Measurements from ENCODE around the gene KDM4B.
"Not testable (repeated sequence)": the region's sequence is repeated elsewhere in the genome, so short reads cannot be mapped to it uniquely, and the experiment has no call there.

Gene KDM4B

GRCh38 chr19:4971816-4972495 lies 3.0 kb downstream of the KDM4B start:
- WGBS (ENCODE audit: insufficient coverage): 96% methylated on average over 13 of the region's 19 CpGs
- H3K27me3 ChIP-seq (replicated peaks in 2 of 5; ENCODE audit: control insufficient read depth in 4 of 5, insufficient read depth in 5 of 5, low read length in 4 of 5): no peaks in the 10 kb centered on the region
- ChIA-PET POLR2A (interaction anchor here (0.6 to 0.8 kb wide), 2 partner anchors 12 to 140 kb away, joined by 3 to 5 read pairs; no protein-coding TSS in a partner anchor), CTCF (interaction anchor here (0.5 to 2.0 kb wide), 7 partner anchors 9 to 163 kb away, joined by 3 to 8 read pairs (median 3); no protein-coding TSS in a partner anchor)
- H3K36me3 ChIP-seq (ENCODE audit: control insufficient read depth in 4 of 4, insufficient read depth in 4 of 4, low read length in 3 of 4): peaks cover 0 to 1% (median under 1%) of the 10 kb centered on the region in 4 experiments
- no peak overlapping the region for H3K4me3 ChIP-seq (ENCODE audit: control insufficient read depth in 1 of 7, extremely low read depth in 1 of 7, insufficient read depth in 4 of 7, low read depth in 2 of 7, low read length in 6 of 7)
- no peak for DNase-seq
- no peak overlapping the region for H3K27ac ChIP-seq (ENCODE audit: insufficient read depth in 1 of 2, low read depth in 1 of 2, low read length in 2 of 2, poor library complexity in 1 of 2, severe bottlenecking in 2 of 2)
- no peaks in the 10 kb centered on the region for H3K9me3 ChIP-seq (ENCODE audit: control extremely low read depth in 1 of 5, control insufficient read depth in 4 of 5, insufficient read depth in 2 of 5, low read depth in 1 of 5, low read length in 4 of 5)
- peaks cover 5 to 53% (median 42%) of the 10 kb centered on the region in 4 experiments for H3K4me1 ChIP-seq (ENCODE audit: control extremely low read depth in 1 of 4, control insufficient read depth in 4 of 4, insufficient read depth in 4 of 4, low read length in 3 of 4)

GRCh38 chr19:4972509-4973230 lies 3.8 kb downstream of the KDM4B start:
- ChIA-PET CTCF (interaction anchor here (0.7 to 1.2 kb wide), 5 partner anchors 24 to 163 kb away, joined by 3 to 4 read pairs (median 3); no protein-coding TSS in a partner anchor), POLR2A (interaction anchor here (0.8 kb wide), 1 partner anchor 12 kb away, joined by 3 read pairs; no protein-coding TSS in a partner anchor)
- Histone ChIP-seq H3K27ac (ENCODE audit: insufficient read depth in 1 of 2, low read depth in 1 of 2, low read length in 2 of 2, poor library complexity in 1 of 2, severe bottlenecking in 2 of 2) (no peak overlapping the region), H3K36me3 (ENCODE audit: control insufficient read depth in 4 of 4, insufficient read depth in 4 of 4, low read length in 3 of 4) (peaks cover 0 to 8% (median 3%) of the 10 kb centered on the region in 4 experiments), H3K4me1 (ENCODE audit: control extremely low read depth in 1 of 4, control insufficient read depth in 4 of 4, insufficient read depth in 4 of 4, low read length in 3 of 4) (peaks cover 6 to 56% (median 47%) of the 10 kb centered on the region in 4 experiments), H3K9me3 (ENCODE audit: control extremely low read depth in 1 of 5, control insufficient read depth in 4 of 5, insufficient read depth in 2 of 5, low read depth in 1 of 5, low read length in 4 of 5) (no peaks in the 10 kb centered on the region), H3K27me3 (replicated peaks in 2 of 5; ENCODE audit: control insufficient read depth in 4 of 5, insufficient read depth in 5 of 5, low read length in 4 of 5) (no peaks in the 10 kb centered on the region), H3K4me3 (ENCODE audit: control insufficient read depth in 1 of 7, extremely low read depth in 1 of 7, insufficient read depth in 4 of 7, low read depth in 2 of 7, low read length in 6 of 7) (no peak overlapping the region)
- no peak for DNase-seq
- WGBS (ENCODE audit: insufficient coverage): 98% methylated on average over 10 of the region's 12 CpGs

GRCh38 chr19:4974880-4975469 lies 6.1 kb downstream of the KDM4B start:
- WGBS (ENCODE audit: insufficient coverage): 93% methylated on average over 3 of the region's 14 CpGs
- H3K9me3 ChIP-seq (ENCODE audit: control extremely low read depth in 1 of 5, control insufficient read depth in 4 of 5, insufficient read depth in 2 of 5, low read depth in 1 of 5, low read length in 4 of 5): no peaks in the 10 kb centered on the region
- H3K36me3 ChIP-seq (ENCODE audit: control insufficient read depth in 4 of 4, insufficient read depth in 4 of 4, low read length in 3 of 4): peaks cover 0 to 11% (median 5%) of the 10 kb centered on the region in 4 experiments
- no peak for DNase-seq
- no peak overlapping the region for H3K4me3 ChIP-seq (ENCODE audit: control insufficient read depth in 1 of 7, extremely low read depth in 1 of 7, insufficient read depth in 4 of 7, low read depth in 2 of 7, low read length in 6 of 7)
- POLR2A ChIA-PET: no interaction called here
- CTCF ChIA-PET: interaction anchor here (0.6 to 1.2 kb wide), 3 partner anchors 20 to 894 kb away, joined by 3 to 4 read pairs (median 3); no protein-coding TSS in a partner anchor
- H3K27me3 ChIP-seq (replicated peaks in 2 of 5; ENCODE audit: control insufficient read depth in 4 of 5, insufficient read depth in 5 of 5, low read length in 4 of 5): no peaks in the 10 kb centered on the region
- H3K27ac ChIP-seq (ENCODE audit: insufficient read depth in 1 of 2, low read depth in 1 of 2, low read length in 2 of 2, poor library complexity in 1 of 2, severe bottlenecking in 2 of 2): no peak overlapping the region
- peaks cover 6 to 56% (median 50%) of the 10 kb centered on the region in 4 experiments for H3K4me1 ChIP-seq (ENCODE audit: control extremely low read depth in 1 of 4, control insufficient read depth in 4 of 4, insufficient read depth in 4 of 4, low read length in 3 of 4)

- WGBS (ENCODE audit: insufficient coverage): 98% methylated on average over 4 of the region's 13 CpGs
- Histone ChIP-seq H3K27ac (ENCODE audit: insufficient read depth in 1 of 2, low read depth in 1 of 2, low read length in 2 of 2, poor library complexity in 1 of 2, severe bottlenecking in 2 of 2) (peak overlapping the region in 1 of 2 experiments; percentile 69), H3K4me1 (ENCODE audit: control extremely low read depth in 1 of 4, control insufficient read depth in 4 of 4, insufficient read depth in 4 of 4, low read length in 3 of 4) (peaks cover 6 to 50% (median 44%) of the 10 kb centered on the region in 4 experiments), H3K36me3 (ENCODE audit: control insufficient read depth in 4 of 4, insufficient read depth in 4 of 4, low read length in 3 of 4) (peaks cover 0 to 11% (median 5%) of the 10 kb centered on the region in 4 experiments)
- H3K4me3 ChIP-seq (ENCODE audit: control insufficient read depth in 1 of 7, extremely low read depth in 1 of 7, insufficient read depth in 4 of 7, low read depth in 2 of 7, low read length in 6 of 7); DNase-seq; H3K9me3 ChIP-seq (ENCODE audit: control extremely low read depth in 1 of 5, control insufficient read depth in 4 of 5, insufficient read depth in 2 of 5, low read depth in 1 of 5, low read length in 4 of 5); H3K27me3 ChIP-seq (replicated peaks in 2 of 5; ENCODE audit: control insufficient read depth in 4 of 5, insufficient read depth in 5 of 5, low read length in 4 of 5): not testable (repeated sequence)
- ChIA-PET POLR2A (interaction anchor here (0.7 to 1.2 kb wide), 2 partner anchors 16 to 59 kb away, joined by 3 to 6 read pairs; no protein-coding TSS in a partner anchor), CTCF (interaction anchor here (0.6 to 1.2 kb wide), 5 partner anchors 20 to 893 kb away, joined by 3 to 4 read pairs (median 3); no protein-coding TSS in a partner anchor)
Measured at GRCh38 chr19:4975601-4976000, 6.7 kb downstream of the KDM4B start.

- POLR2A ChIA-PET: interaction anchor here (0.6 to 1.2 kb wide), 3 partner anchors 17 to 145 kb away, joined by 3 to 6 read pairs (median 3); partner anchors contain the start of gene TICAM1
- 34% methylated on average over 28 of the region's 33 CpGs for WGBS (ENCODE audit: insufficient coverage)
- peak overlapping the region in 1 of 2 experiments; percentile 69 for H3K27ac ChIP-seq (ENCODE audit: insufficient read depth in 1 of 2, low read depth in 1 of 2, low read length in 2 of 2, poor library complexity in 1 of 2, severe bottlenecking in 2 of 2)
- H3K27me3 ChIP-seq (replicated peaks in 2 of 5; ENCODE audit: control insufficient read depth in 4 of 5, insufficient read depth in 5 of 5, low read length in 4 of 5): no peaks in the 10 kb centered on the region
- H3K9me3 ChIP-seq (ENCODE audit: control extremely low read depth in 1 of 5, control insufficient read depth in 4 of 5, insufficient read depth in 2 of 5, low read depth in 1 of 5, low read length in 4 of 5): no peaks in the 10 kb centered on the region
- peak overlapping the region in 2 of 7 experiments; percentile 26 to 61 for H3K4me3 ChIP-seq (ENCODE audit: control insufficient read depth in 1 of 7, extremely low read depth in 1 of 7, insufficient read depth in 4 of 7, low read depth in 2 of 7, low read length in 6 of 7)
- peak; percentile 93 to 97 (median 97) for DNase-seq
- H3K4me1 ChIP-seq (ENCODE audit: control extremely low read depth in 1 of 4, control insufficient read depth in 4 of 4, insufficient read depth in 4 of 4, low read length in 3 of 4): peaks cover 6 to 39% (median 34%) of the 10 kb centered on the region in 4 experiments
- CTCF ChIA-PET: interaction anchor here (0.7 to 2.3 kb wide), 3 partner anchors 25 to 53 kb away, joined by 3 to 5 read pairs (median 3); no protein-coding TSS in a partner anchor
- peaks cover 0 to 11% (median 5%) of the 10 kb centered on the region in 4 experiments for H3K36me3 ChIP-seq (ENCODE audit: control insufficient read depth in 4 of 4, insufficient read depth in 4 of 4, low read length in 3 of 4)
Measured at GRCh38 chr19:4976401-4977298, 7.7 kb downstream of the KDM4B start.

All from common myeloid progenitor, CD34-positive (primary cell).